Activated gamma-delta T cell (primary cell): ENCODE measurements around the gene MLF2.
"Not testable (repeated sequence)": the region's sequence is repeated elsewhere in the genome, so short reads cannot be mapped to it uniquely, and the experiment has no call there.

Source experiments
- DNase-seq: peaks from one replicate; lab custom pipeline; 2025; lab: John Stamatoyannopoulos, UW

Gene MLF2

DNA sequence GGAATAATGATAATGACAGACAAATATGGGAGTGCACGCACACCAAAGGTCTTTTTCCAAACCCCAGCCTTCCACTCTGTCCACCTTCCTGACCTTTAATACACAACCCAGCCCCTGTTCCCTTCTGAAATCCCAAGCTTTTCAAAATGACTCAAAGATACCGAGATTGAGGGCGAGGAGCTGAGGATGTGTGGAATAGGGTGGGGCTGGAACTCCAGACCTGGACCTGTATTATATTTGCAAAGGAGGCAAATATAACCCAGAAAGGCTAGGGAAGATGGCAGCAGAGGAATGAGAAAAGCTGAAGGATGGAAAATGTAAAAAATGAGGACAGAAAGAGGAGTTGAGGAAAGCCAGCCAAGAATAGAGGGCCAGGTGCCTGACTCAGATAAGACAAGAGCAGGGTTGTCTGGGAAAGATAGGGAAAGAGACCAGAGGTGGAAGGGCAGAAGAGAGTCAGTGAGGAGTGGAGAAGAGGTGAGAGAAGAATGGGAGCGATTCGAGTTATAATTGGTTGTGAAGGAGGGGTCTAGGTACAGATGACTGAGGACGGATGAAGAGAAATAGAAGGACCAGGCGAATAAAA lies 12.2 kb upstream of the MLF2 start:
- no peak for DNase-seq

- DNase-seq: no peak
Measured at GRCh38 chr12:6764011-6764828, 11.3 kb upstream of the MLF2 start.

DNA sequence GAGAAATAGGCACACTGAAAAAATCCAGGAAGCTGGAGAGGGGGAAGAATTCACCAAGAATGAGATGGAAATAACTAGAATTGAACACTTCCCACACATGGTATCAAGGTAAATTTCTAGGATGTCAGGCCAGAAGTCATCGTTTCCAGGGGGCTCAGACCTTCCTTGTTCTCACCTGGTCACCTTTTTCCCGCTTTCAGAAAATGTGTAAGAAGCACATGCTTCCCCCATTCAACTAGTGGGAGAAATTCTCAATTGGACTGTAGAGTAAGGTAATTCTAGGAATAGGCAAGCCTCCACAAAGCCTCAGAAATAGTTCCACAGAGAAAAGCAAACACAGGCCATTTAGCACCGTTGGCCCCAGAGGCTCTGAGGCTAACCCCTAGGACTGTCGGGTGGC lies 10.4 kb upstream of the MLF2 start:
- DNase-seq: no peak

GRCh38 chr12:6759741-6760140 lies 6.8 kb upstream of the MLF2 start:
- DNase-seq: no peak

DNA sequence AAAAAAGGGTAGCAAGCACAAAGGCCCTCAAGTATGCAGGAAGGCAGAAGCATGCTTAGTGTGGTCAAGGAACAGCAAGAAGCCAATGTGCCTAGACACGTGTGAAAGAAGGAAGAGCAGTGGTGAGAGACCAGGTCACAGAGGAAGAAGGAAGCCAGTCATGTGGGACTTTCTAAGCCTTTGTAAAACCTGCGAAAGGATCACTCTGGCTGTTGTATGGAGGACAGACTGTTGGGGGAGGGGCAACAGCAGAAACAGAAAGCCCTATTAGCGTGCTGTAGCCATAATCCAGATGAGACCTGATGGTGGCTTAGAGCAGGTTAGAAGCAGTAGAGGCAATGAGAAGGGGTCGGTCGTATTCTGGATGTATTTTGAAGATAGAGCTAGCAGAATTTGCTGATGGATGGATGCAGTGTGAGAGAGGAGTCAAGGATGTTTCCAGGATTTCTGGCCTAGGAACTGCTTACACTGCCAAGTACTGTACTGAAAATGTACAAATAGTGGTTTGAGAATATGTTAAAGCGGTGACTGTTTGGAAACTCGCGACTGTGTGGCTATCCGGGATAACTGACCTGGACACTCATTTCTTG lies 5.7 kb upstream of the MLF2 start:
- DNase-seq: no peak

DNA sequence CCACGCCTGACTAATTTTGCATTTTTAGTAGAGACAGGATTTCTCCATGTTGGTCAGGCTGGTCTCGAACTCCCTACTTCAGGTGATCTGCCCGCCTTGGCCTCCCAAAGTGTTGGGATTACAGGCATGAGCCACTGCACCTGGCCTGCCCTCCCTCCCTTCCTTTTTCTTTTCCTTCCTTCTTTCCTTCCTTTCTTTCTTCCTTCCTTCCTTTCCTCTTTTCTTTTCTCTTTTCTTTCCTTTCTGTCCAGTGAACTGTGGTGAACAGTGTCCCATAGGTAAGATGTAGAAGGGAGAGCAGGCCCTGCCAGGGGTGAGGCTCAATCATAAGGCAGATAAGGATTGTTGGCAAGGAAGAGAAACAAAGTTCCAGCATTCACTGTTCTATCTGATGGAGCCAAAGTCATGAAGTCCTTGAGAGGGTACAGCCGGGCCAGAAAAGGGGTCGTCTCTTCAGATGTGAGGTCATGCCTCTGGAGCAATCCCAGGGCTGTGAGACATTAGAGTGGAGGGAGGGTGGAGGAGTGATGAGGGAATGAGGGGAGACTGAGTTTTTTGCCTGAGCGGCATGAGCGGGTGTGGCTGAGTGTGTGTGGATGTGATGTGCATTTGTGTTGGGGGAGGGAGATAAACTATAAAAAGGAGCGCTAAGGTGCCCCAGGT lies 4.2 kb upstream of the MLF2 start:
- DNase-seq: no peak

DNA sequence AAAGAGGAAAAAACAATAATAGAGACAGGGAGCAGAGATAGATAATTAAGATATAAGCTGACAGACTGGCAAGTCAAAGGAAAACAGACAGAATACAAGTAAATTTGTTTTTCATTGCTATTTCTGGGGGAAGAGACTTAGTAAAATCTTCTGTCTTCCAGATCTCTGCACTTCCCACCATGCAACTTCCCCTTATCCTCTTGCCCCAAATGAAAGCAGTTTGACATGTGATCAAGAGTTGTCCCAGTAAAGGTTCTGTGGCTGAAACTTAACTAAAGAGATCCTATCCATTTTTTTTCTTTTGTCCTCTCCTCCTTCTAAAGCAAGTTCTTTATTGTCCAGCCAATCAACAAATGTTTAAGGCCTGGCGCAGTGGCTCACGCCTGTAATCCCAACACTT lies 1.5 kb upstream of the MLF2 start:
- DNase-seq: no peak

DNA sequence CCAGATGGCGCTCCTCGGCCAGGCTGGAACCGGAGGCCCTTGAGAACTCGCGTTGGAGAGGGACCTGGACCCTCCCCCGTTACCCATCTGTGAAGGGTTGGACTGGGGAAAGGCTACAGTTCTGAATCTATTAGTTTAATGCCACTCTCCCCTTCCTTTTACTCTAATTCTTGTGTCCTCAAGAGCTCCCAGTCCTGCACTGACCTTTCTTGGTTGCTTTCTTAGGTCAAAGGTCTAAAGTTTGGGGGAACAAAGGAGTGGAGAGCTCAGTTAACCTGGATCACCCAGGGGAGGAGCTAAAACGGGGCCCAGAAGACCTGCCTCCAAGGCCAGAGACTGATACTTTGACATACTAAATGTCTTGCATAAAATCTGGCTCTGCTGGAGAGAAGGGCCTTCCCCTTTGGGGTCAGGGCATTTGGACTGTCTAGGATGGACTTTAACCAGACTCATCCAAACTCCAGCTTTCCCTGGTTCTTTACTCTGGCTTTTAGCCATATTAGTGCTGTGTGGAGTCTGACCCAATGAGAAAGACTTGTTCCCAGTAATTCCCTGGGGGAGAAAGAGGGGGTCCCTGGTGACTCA lies 923 bp upstream of the MLF2 start:
- no peak for DNase-seq

DNA sequence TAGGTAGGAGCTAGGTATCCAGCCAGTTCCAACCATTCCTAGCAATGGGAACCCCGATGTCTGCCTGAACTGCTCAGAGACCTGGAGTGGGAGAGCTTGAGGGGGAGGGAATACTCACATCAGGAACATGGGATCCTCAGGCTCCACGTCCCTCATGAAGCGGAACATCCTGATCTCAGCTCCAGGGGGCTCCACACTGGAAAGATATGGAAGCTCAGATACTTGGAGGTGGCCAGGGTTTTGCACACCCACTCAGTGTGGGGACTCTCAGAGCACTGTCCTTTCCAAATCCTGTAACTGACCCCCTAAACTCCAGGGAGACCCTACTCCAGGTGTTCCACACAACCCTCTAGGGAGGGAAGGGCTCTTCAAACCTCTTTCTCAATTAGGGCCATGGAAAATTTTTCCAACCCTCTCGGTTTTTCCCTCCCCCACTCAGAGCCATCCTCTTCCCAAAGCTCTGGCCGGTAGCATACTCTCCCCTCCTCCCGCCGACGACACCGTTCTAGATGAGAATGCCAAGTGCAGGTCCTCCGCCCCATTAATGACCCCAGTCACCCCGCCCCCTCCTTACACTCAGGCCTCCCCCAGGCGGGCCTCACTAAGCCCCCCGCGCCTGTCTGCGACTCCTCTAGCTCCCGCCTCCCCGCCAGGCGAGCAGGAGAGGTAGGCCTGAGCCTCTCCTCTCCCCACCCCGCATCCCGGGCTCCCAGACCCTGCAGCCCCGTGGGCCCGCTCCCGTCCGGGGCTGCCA lies 597 bp downstream of the MLF2 start:
- no peak for DNase-seq

DNA sequence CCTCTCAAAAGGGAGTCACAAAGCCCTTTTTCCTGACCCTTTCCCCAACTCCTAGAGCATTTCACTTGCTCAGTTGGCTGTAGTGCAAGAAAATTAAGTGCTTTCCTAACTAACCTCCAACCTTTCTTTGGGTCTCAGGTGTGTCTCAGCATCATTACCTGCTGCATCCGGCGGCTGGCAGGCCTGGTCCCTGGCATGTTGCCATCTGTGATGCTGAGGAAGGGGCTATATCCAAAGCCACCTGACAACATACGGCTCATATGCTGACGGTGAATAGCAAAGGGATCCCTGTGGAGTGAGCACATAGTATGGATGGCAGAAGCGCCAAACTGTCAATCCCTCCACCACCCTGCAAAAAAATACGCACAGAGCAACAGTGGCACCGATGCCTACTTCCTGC lies 1.2 kb downstream of the MLF2 start:
- no peak for DNase-seq

DNA sequence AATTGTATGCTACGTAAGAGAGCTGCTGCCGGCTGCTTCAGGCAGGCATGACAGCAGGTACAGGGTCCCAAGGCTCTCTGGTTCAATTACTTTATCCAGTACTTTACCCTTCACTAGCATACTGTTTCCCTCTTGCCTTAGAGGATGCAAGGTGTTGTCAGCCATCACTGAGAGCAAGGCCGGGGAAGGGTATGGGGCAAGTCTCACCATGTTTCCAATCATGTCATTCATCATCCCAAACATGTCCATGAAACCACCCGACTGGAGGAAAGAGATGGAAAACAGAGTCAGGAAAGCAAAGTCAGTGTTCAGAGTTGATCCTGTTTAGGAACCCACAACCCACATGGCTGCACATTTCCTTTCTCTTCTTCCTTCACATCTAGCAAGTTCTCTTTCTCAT lies 2.4 kb downstream of the MLF2 start:
- DNase-seq: no peak

- DNase-seq: no peak
Measured at GRCh38 chr12:6748761-6749160, 4.2 kb downstream of the MLF2 start.

DNA sequence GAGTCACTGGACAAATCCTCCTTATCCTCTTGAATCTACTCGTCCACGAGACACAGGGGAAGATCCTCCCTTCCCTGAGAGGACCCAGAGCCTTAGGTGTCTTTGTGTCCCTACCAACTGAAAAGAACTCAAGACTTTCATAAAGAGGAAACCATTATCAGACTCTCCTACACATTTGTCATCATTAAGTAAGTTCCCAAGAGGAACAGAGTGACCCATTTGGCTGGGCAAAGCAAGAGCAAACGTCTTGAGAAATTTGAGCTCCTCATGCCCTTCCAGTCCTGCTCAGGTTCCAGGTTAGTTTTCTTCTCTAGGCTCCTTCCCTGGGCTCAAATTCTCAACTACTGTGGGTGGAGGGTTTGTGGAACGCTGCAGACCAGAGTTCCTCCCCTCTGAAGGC lies 5.7 kb downstream of the MLF2 start:
- no peak for DNase-seq

- no peak for DNase-seq
Measured at GRCh38 chr12:6745741-6746525, 7.0 kb downstream of the MLF2 start.

- not testable (repeated sequence) for DNase-seq
Measured at GRCh38 chr12:6743300-6743699, 9.6 kb downstream of the MLF2 start.

DNA sequence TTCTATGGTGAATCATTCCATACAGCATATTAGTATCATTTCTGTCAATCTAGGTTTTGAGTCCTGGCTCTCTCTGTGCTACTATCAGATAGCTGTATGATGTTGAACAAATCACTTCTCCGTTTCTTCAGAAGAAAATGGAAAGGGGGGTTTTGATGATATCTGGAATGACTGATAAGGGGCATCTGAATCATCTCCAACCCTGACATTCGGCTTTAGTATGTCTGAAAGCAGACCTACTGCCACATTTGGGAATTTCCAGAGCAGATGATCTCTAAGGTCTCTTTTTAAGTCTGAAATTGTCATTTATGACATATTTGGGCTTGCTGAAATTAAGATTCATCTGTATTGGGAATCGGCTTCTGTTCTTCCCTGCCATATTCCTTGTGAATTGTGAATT lies 10.1 kb downstream of the MLF2 start:
- no peak for DNase-seq

DNA sequence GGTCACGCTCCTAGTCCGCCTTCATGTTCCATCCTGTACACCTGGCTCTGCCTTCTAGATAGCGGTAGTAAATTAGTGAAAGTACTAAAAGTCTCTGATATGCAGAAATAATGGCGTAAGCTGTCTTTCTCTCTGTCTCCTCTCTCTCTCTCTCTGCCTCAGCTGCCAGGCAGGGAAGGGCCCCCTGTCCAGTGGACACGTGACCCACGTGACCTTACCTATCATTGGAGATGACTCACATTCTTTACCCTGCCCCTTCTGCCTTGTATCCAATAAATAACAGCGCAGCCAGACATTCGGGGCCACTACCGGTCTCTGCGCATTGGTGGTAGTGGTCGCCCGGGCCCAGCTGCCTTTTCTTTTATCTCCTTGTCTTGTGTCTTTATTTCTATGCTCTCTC lies 10.9 kb downstream of the MLF2 start:
- not testable (repeated sequence) for DNase-seq

GRCh38 chr12:6736754-6737153 lies 16.2 kb downstream of the MLF2 start:
- DNase-seq: no peak

- no peak for DNase-seq
Measured at GRCh38 chr12:6735448-6736191, 17.3 kb downstream of the MLF2 start.
